Right atrium auricular region (tissue), 2 donors: Measurements from ENCODE around the gene FHL1. TPM values are rescaled to one million over a fixed set of nuclear protein-coding genes. Genes with fewer than 3 reads are reported as not detected.

Source experiments
- DNase-seq: peaks from one replicate; pipeline ENCODE4 v3.0.0-alpha.2; 2019; ENCODE audit warnings: low spot score
- H3K27ac ChIP-seq, 2 donors: fragments of 200-600 bp; sonication (generic); 1 replicate in 1 of 2; 2 replicates in 1 of 2; pipeline ENCODE4 v1.5.1; 2016 to 2019
- H3K27me3 ChIP-seq, 2 donors: fragments of 200-600 bp; sonication (generic); one replicate each; pipeline versions ENCODE4 v1.5.1 to v1.6.0; 2017 to 2019
- H3K36me3 ChIP-seq: fragments of 200-600 bp; sonication (generic); one replicate; pipeline ENCODE4 v1.5.1; 2016
- H3K4me1 ChIP-seq, 2 donors: fragments of 200-600 bp; sonication (generic); one replicate each; pipeline versions ENCODE4 v1.5.1 to v1.6.0; 2017 to 2019
- H3K4me3 ChIP-seq, 2 donors: fragments of 200-600 bp; sonication (generic); 1 replicate in 1 of 2; 2 replicates in 1 of 2; pipeline ENCODE4 v1.5.1; 2017 to 2019; ENCODE audit warnings: mild to moderate bottlenecking in 1 of 2, moderate library complexity in 1 of 2
- H3K9me3 ChIP-seq, 2 donors: fragments of 200-600 bp; sonication (generic); one replicate each; pipeline ENCODE4 v1.5.1; 2019
- total RNA-seq, 2 donors: library from RNA; depleted of rRNA; stranded (reverse); fragments of >200 nt; gene quantifications; one replicate each; pipeline ENCODE4 v1.1.0, GENCODE V29; 2016
- TF ChIP-seq, protein P1 (sequence below), 2 donors: fragments of 200-600 bp; sonication (generic); IDR thresholded peaks; one replicate each; pipeline ENCODE4 v1.5.1; 2019; ENCODE audit warnings: antibody characterized with exemption in 2 of 2

Gene FHL1
- total RNA-seq, 2 donors from 2014 or later, result 869 to 2,468 TPM

DNA sequence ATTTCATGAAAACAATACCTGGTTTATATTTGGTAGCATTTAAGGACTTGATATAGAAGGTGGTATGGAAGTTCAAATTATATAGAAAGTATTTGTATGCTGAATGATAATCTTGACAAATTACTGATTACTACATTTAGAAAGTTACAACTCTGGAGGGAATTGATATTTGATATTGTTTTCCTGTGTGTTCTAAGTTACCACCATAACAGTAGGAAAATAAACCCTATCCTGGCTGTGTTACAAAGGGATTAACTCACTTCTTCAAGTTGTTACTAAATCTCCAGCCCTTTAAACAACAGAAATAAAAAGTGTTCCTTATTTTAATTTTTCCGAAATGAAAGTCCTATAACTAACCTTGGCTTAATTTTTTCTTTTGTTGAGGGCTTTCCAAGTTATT is 36.6 kb downstream of the FHL1 start:
- H3K36me3 ChIP-seq, result no peaks in the 10 kb centered on the region
- H3K27me3 ChIP-seq, result no peaks in the 10 kb centered on the region
- H3K27ac ChIP-seq, result peak overlapping the region; percentile 60 to 84
- no peaks in the 10 kb centered on the region for H3K9me3 ChIP-seq
- peaks cover 0 to 34% of the 10 kb centered on the region in 2 donors for H3K4me1 ChIP-seq
- TF ChIP-seq, protein P1, sequence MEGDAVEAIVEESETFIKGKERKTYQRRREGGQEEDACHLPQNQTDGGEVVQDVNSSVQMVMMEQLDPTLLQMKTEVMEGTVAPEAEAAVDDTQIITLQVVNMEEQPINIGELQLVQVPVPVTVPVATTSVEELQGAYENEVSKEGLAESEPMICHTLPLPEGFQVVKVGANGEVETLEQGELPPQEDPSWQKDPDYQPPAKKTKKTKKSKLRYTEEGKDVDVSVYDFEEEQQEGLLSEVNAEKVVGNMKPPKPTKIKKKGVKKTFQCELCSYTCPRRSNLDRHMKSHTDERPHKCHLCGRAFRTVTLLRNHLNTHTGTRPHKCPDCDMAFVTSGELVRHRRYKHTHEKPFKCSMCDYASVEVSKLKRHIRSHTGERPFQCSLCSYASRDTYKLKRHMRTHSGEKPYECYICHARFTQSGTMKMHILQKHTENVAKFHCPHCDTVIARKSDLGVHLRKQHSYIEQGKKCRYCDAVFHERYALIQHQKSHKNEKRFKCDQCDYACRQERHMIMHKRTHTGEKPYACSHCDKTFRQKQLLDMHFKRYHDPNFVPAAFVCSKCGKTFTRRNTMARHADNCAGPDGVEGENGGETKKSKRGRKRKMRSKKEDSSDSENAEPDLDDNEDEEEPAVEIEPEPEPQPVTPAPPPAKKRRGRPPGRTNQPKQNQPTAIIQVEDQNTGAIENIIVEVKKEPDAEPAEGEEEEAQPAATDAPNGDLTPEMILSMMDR (IDR thresholded peaks at IDR 0.05), result no peak
- DNase-seq, result no peak
- H3K4me3 ChIP-seq, result peak overlapping the region in 1 of 2 donors; percentile 4

DNA sequence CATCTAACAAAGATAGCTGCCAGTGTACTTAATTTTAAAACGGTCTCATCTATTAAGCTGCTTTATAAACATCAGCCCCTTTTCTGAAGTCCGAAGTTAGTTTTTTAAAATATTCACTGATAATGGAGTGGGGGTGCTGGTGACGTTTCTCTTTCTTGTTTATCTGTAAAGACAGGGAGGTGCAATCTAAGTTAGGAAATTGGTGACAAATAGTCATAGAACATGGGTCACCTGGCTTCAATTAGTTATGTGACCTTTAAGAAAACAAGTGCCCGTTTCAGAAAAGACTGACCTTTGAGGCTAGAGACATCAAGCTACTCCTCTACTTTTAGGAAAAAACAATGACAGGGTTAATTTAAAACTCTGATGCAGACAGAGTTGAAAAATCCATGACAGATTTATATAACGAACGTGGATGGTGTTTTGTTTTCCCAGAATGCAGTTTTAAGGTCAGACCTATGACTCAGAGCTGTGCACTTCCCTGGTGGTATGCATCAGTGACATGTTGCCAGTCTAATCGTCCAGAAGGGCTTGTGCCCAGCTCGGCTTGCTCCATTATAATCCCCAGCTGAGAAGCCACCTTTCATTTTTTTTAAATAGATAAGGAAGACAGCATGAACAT is 38.2 kb downstream of the FHL1 start:
- peak overlapping the region; percentile 64 to 84 for H3K27ac ChIP-seq
- H3K36me3 ChIP-seq, result no peaks in the 10 kb centered on the region
- H3K4me1 ChIP-seq, result peaks cover 0 to 48% of the 10 kb centered on the region in 2 donors
- no peaks in the 10 kb centered on the region for H3K9me3 ChIP-seq
- no peaks in the 10 kb centered on the region for H3K27me3 ChIP-seq
- TF ChIP-seq, protein P1 (IDR thresholded peaks at IDR 0.05), result no peak
- no peak overlapping the region for H3K4me3 ChIP-seq
- no peak for DNase-seq

DNA sequence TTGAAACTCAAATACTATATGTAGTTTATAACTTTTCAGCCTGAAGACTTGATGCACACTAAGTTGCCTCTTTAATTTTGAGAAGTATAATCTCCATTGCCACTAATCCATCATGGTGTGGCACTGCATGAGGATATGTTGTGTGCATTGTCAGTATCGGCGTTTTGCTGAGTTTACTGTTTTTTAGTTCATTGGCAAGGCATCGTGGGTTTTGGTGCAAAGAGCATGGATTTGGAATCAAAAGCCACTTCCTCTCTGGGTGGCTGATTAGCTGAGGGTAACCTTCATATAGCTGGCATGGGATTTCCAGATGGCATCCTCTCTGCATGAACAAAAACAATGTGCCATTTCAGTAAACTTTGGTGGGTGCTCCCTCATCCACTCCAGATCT is 38.7 kb downstream of the FHL1 start:
- Histone ChIP-seq H3K27ac (peak overlapping the region; percentile 64 to 84), H3K27me3 (no peaks in the 10 kb centered on the region), H3K9me3 (no peaks in the 10 kb centered on the region), H3K36me3 (no peaks in the 10 kb centered on the region), H3K4me1 (peaks cover 0 to 48% of the 10 kb centered on the region in 2 donors), H3K4me3 (no peak overlapping the region)
- DNase-seq, result no peak
- TF ChIP-seq, protein P1 (IDR thresholded peaks at IDR 0.05), result no peak

DNA sequence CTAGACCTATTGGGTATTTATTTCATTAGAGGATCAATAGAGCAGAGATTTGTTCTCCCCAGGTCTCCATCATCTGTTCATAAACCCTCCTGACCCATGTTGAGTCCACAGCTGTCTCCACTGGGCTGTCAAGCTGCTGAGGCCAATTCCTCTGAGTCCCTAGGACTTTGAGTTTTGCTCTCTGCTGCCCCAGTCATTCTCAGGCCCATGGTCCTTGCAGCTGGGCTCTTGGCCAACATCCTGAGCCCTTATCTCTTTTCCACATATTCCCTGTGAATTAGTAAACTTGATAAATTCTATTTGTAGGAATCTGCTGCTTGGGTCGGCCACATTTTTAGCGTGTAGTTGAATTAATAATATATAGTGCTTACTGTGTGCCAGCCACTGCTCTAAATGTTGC is 41.9 kb downstream of the FHL1 start:
- no peaks in the 10 kb centered on the region for H3K9me3 ChIP-seq
- no peaks in the 10 kb centered on the region for H3K27me3 ChIP-seq
- H3K4me1 ChIP-seq, result peaks cover 0 to 69% of the 10 kb centered on the region in 2 donors
- peak overlapping the region; percentile 12 to 84 for H3K27ac ChIP-seq
- H3K4me3 ChIP-seq, result no peak overlapping the region
- DNase-seq, result no peak
- H3K36me3 ChIP-seq, result no peaks in the 10 kb centered on the region
- TF ChIP-seq, protein P1 (IDR thresholded peaks at IDR 0.05), result no peak

DNA sequence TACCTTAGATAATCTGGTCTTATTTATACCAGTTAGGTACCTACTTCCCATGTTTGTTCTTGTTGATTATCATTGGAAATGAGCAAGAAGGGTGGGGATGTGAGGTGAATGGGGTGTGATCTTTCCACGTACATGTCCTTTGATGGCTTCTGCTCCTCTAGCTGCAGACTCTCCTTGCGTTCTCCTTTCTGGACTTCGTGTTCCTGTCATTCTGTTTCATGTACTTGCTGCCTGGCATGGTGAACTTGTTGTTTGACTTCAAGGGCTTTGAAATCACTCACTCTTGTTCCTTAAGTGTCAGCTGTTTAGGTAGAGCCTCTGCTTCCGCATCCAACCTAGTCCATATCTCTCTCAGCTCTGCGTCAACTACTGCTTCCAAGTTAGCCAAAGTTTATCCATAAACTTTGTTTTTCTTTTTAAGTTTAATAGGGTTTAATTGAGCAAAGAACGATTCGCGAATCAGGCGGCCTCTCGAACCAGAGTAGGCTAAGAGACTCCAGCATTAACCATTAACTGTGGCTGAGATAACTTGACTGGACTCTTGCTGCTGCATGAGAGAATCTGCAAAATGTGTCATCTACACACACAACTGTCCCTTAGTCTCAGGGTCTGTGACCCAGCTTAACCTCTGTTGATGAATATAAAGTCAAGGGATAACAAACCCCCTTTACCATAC is 42.8 kb downstream of the FHL1 start:
- Histone ChIP-seq H3K36me3 (no peaks in the 10 kb centered on the region), H3K4me3 (no peak overlapping the region), H3K27ac (peak overlapping the region; percentile 12 to 84), H3K9me3 (no peaks in the 10 kb centered on the region), H3K27me3 (no peaks in the 10 kb centered on the region), H3K4me1 (peaks cover 0 to 74% of the 10 kb centered on the region in 2 donors)
- TF ChIP-seq, protein P1 (IDR thresholded peaks at IDR 0.05), result no peak
- no peak for DNase-seq
